H1 (cell line): ENCODE data around the gene SCMH1.

ENCODE experiments used
- CTCF ChIP-seq, 3 experiments: IDR thresholded peaks; 1 replicate in 2 of 3; 2 replicates in 1 of 3; pipeline versions ENCODE4 v1.5.1 to v1.6.1; 2011; ENCODE audit warnings: low read length in 3 of 3, mild to moderate bottlenecking in 3 of 3, inconsistent platforms in 2 of 3, low read depth in 1 of 3, moderate library complexity in 1 of 3; ENCODE audit not compliant: insufficient read depth in 1 of 3; ENCODE audit errors: control extremely low read depth in 1 of 3
- HDAC6 ChIP-seq: IDR thresholded peaks from one replicate; pipeline ENCODE4 v1.7.1; 2012; ENCODE audit warnings: low read depth, mild to moderate bottlenecking, inconsistent platforms, low read length, moderate library complexity
- NRF1 ChIP-seq: IDR thresholded peaks from 2 replicates; pipeline ENCODE4 v1.6.1; 2011; ENCODE audit warnings: mild to moderate bottlenecking, low read depth, low read length, improper control_type of control experiment
- POLR2AphosphoS5 ChIP-seq: IDR thresholded peaks from 2 replicates; pipeline ENCODE4 v1.6.1; 2011; ENCODE audit warnings: low read depth, low read length
- RNF2 ChIP-seq: fragments of 200-900, 300-1000 bp; sonication (generic); IDR thresholded peaks from 2 replicates; pipeline ENCODE4 v1.7.1; 2016; ENCODE audit warnings: borderline replicate concordance, low read depth, mild to moderate bottlenecking, antibody characterized with exemption, low read length; ENCODE audit not compliant: poor library complexity, severe bottlenecking; ENCODE audit errors: missing control alignments
- SP2 ChIP-seq: IDR thresholded peaks from 2 replicates; pipeline ENCODE4 v1.6.1; 2012; ENCODE audit warnings: mild to moderate bottlenecking, low read length, inconsistent platforms
- SRF ChIP-seq: IDR thresholded peaks from 2 replicates; pipeline ENCODE4 v1.6.1; 2011; ENCODE audit warnings: mild to moderate bottlenecking, low read depth, low read length, moderate library complexity
- YY1 ChIP-seq: IDR thresholded peaks from 2 replicates; pipeline ENCODE4 v1.6.1; 2011; ENCODE audit warnings: low read depth, mild to moderate bottlenecking, low read length

GRCh38 chr1:41291195-41291594, 49.1 kb upstream of the SCMH1 start:
- TF ChIP-seq SP2 (no peak), CTCF (IDR thresholded peaks at IDR 0.05; ENCODE audit: control extremely low read depth in 1 of 3, insufficient read depth in 1 of 3, low read depth in 1 of 3, low read length in 3 of 3) (no peak), HDAC6 (no peak), YY1 (no peak), SRF (no peak), RNF2 (no peak), POLR2AphosphoS5 (no peak), NRF1 (no peak)
